ENCODE measurements around the gene DEFB129.
"Not testable (repeated sequence)": the region's sequence is repeated elsewhere in the genome, so short reads cannot be mapped to it uniquely, and the experiment has no call there.

DEFB129 gene

GRCh38 chr20:226958-227357 lies at the start of gene DEFB129:
Gene DEFB129, plus strand, starts transcription at chr20:227258. Its CDS starts 31 bp downstream, at chr20:227289.
- no peak for DNase-seq (ENCODE audit: low read depth)

GRCh38 chr20:184288-184687 lies 42.8 kb upstream of the DEFB129 start:
- no peak for DNase-seq (ENCODE audit: low read depth)

GRCh38 chr20:187733-188132 lies 39.3 kb upstream of the DEFB129 start:
- no peak for DNase-seq (ENCODE audit: low read depth)

GRCh38 chr20:189611-190010 lies 37.4 kb upstream of the DEFB129 start, which contains the start of gene DEFB128:
Gene DEFB128, minus strand, starts transcription at chr20:189711. Its CDS starts 88 bp downstream, at chr20:189623.
- no peak for DNase-seq (ENCODE audit: low read depth)

GRCh38 chr20:198225-198624 lies 28.8 kb upstream of the DEFB129 start:
- no peak for DNase-seq (ENCODE audit: low read depth)

GRCh38 chr20:199996-200395 lies 27.1 kb upstream of the DEFB129 start:
- no peak for DNase-seq (ENCODE audit: low read depth)

GRCh38 chr20:203630-204029 lies 23.4 kb upstream of the DEFB129 start:
- DNase-seq (ENCODE audit: low read depth) = not testable (repeated sequence)

GRCh38 chr20:208942-209566 lies 18.0 kb upstream of the DEFB129 start:
- DNase-seq (ENCODE audit: low read depth) = peak; percentile 57

GRCh38 chr20:210809-211502 lies 16.1 kb upstream of the DEFB129 start:
- DNase-seq (ENCODE audit: low read depth) = no peak

GRCh38 chr20:214383-214782 lies 12.7 kb upstream of the DEFB129 start:
- DNase-seq (ENCODE audit: low read depth) = no peak

- DNase-seq (ENCODE audit: low read depth) = no peak
Measured at GRCh38 chr20:215796-216195, 11.3 kb upstream of the DEFB129 start.

GRCh38 chr20:217266-217665 lies 9.8 kb upstream of the DEFB129 start:
- no peak for DNase-seq (ENCODE audit: low read depth)

- no peak for DNase-seq (ENCODE audit: low read depth)
Measured at GRCh38 chr20:219290-220115, 7.6 kb upstream of the DEFB129 start.

- DNase-seq (ENCODE audit: low read depth) = no peak
Measured at GRCh38 chr20:221258-221830, 5.7 kb upstream of the DEFB129 start.

GRCh38 chr20:225879-226278 lies 1.2 kb upstream of the DEFB129 start:
- not testable (repeated sequence) for DNase-seq (ENCODE audit: low read depth)

- DNase-seq (ENCODE audit: low read depth) = no peak
Measured at GRCh38 chr20:227439-228105, 514 bp downstream of the DEFB129 start.

- DNase-seq (ENCODE audit: low read depth) = peak; percentile 24
Measured at GRCh38 chr20:235891-236290, 8.8 kb downstream of the DEFB129 start.

- DNase-seq (ENCODE audit: low read depth) = no peak
Measured at GRCh38 chr20:237489-237888, 10.4 kb downstream of the DEFB129 start.

GRCh38 chr20:237929-238328 lies 10.9 kb downstream of the DEFB129 start:
- no peak for DNase-seq (ENCODE audit: low read depth)

- DNase-seq (ENCODE audit: low read depth) = no peak
Measured at GRCh38 chr20:242905-243304, 15.8 kb downstream of the DEFB129 start.

GRCh38 chr20:251354-251753 lies 24.3 kb downstream of the DEFB129 start:
- DNase-seq (ENCODE audit: low read depth) = no peak

GRCh38 chr20:252801-253200 lies 25.7 kb downstream of the DEFB129 start:
- no peak for DNase-seq (ENCODE audit: low read depth)

Measured in fibroblast of gingiva (primary cell).